ENCODE results near the gene CD99L2. TPM values are rescaled to one million over a fixed set of nuclear protein-coding genes. Genes with fewer than 3 reads are reported as not detected.
A peak's percentile ranks its signal among the peaks of the same experiment; 100 is the strongest.

Gene CD99L2
- total RNA-seq (10 to 100 TPM in 1 of 2 donors, 1 to 10 TPM in 1; 9.7 to 39.8 TPM), polyA plus RNA-seq (10 to 100 TPM in 1 of 2 donors, 1 to 10 TPM in 1; 9.7 to 37.9 TPM)

- no peak for TF ChIP-seq MAX (IDR thresholded peaks at IDR 0.05)
- TF ChIP-seq FOXA2 (IDR thresholded peaks at IDR 0.05) = no peak
- no peak for TF ChIP-seq RXRA (IDR thresholded peaks at IDR 0.05)
- no peak for TF ChIP-seq ZBTB33 (IDR thresholded peaks at IDR 0.05)
- TF ChIP-seq JUND (IDR thresholded peaks at IDR 0.05) = no peak
- no peak for TF ChIP-seq HNF4G (IDR thresholded peaks at IDR 0.05)
- H3K4me1 ChIP-seq (ENCODE audit: control insufficient read depth in 4 of 4, insufficient read depth in 4 of 4, low read length in 3 of 4) = peaks cover 0 to 4% (median 1%) of the 10 kb centered on the region in 4 donors
- H3K27ac ChIP-seq (ENCODE audit: low read depth in 1 of 2, low read length in 2 of 2) = peak within 1 kb of the TSS; percentile 55 to 73
- peak within 1 kb of the TSS; percentile 1 to 69 for H3K9ac ChIP-seq (ENCODE audit: low read depth in 1 of 2, low read length in 2 of 2)
- H3K27me3 ChIP-seq (ENCODE audit: control insufficient read depth in 4 of 4, insufficient read depth in 4 of 4, low read length in 3 of 4) = no peaks in the 10 kb centered on the region
- under 1% methylated on average over 94 of the region's 95 CpGs for whole genome bisulfite sequencing
- no peaks in the 10 kb centered on the region for H3K9me3 ChIP-seq (ENCODE audit: control insufficient read depth in 4 of 4, low read length in 3 of 4)
- DNase-seq (ENCODE audit: low spot score) = peak; percentile 95
- H3K36me3 ChIP-seq (ENCODE audit: control insufficient read depth in 4 of 4, insufficient read depth in 3 of 4, low read depth in 1 of 4, low read length in 3 of 4) = no peaks in the 10 kb centered on the region
- H3K4me3 ChIP-seq (ENCODE audit: low read depth in 1 of 3, low read length in 3 of 3) = peak within 1 kb of the TSS; percentile 61 to 83 (median 76)
Observed at GRCh38 chrX:150898343-150899190, at the start of gene CD99L2. Gene CD99L2, minus strand, starts transcription at chrX:150898668. Its CDS starts 80 bp downstream, at chrX:150898588.

- Histone ChIP-seq H3K4me3 (ENCODE audit: low read depth in 1 of 3, low read length in 3 of 3) (no peak overlapping the region), H3K9me3 (ENCODE audit: control insufficient read depth in 4 of 4, low read length in 3 of 4) (no peaks in the 10 kb centered on the region), H3K36me3 (ENCODE audit: control insufficient read depth in 4 of 4, insufficient read depth in 3 of 4, low read depth in 1 of 4, low read length in 3 of 4) (no peaks in the 10 kb centered on the region), H3K27me3 (ENCODE audit: control insufficient read depth in 4 of 4, insufficient read depth in 4 of 4, low read length in 3 of 4) (no peaks in the 10 kb centered on the region), H3K27ac (ENCODE audit: low read depth in 1 of 2, low read length in 2 of 2) (no peak overlapping the region), H3K9ac (ENCODE audit: low read depth in 1 of 2, low read length in 2 of 2) (no peak overlapping the region), H3K4me1 (ENCODE audit: control insufficient read depth in 4 of 4, insufficient read depth in 4 of 4, low read length in 3 of 4) (no peaks in the 10 kb centered on the region)
- TF ChIP-seq MAX (IDR thresholded peaks at IDR 0.05) (no peak), REST (IDR thresholded peaks at IDR 0.05) (no peak), TAF1 (conservative IDR thresholded peaks at IDR 0.05) (no peak), RXRA (IDR thresholded peaks at IDR 0.05) (no peak), GABPA (IDR thresholded peaks at IDR 0.05 in 1 of 2, conservative IDR thresholded peaks at IDR 0.05 in 1 of 2) (no peak), RAD21 (IDR thresholded peaks at IDR 0.05) (no peak), CTCF (IDR thresholded peaks at IDR 0.05; ENCODE audit: low read depth, low read length, missing input control) (no peak), EGR1 (IDR thresholded peaks at IDR 0.05; ENCODE audit: low read depth in 2 of 2) (no peak), HNF4G (IDR thresholded peaks at IDR 0.05) (no peak), ZBTB33 (IDR thresholded peaks at IDR 0.05) (no peak), FOXA1 (IDR thresholded peaks at IDR 0.05) (no peak), FOXA2 (IDR thresholded peaks at IDR 0.05) (no peak), SP1 (IDR thresholded peaks at IDR 0.05) (no peak), ATF3 (IDR thresholded peaks at IDR 0.05) (no peak), HNF4A (conservative IDR thresholded peaks at IDR 0.05) (no peak)
- WGBS = 80% methylated on average over 3 of the region's 3 CpGs
- DNase-seq (ENCODE audit: low spot score) = no peak
Observed at GRCh38 chrX:150944233-150944632, 45.8 kb upstream of the CD99L2 start.
